ENCODE data around the gene PROB1. TPM values are rescaled to one million over a fixed set of nuclear protein-coding genes. Genes with fewer than 3 reads are reported as not detected.
A peak's percentile ranks its signal among the peaks of the same experiment; 100 is the strongest.

The PROB1 gene
- total and polyA plus RNA-seq, 2 experiments from 2014 or later, result 0.10 to 0.63 TPM

DNA sequence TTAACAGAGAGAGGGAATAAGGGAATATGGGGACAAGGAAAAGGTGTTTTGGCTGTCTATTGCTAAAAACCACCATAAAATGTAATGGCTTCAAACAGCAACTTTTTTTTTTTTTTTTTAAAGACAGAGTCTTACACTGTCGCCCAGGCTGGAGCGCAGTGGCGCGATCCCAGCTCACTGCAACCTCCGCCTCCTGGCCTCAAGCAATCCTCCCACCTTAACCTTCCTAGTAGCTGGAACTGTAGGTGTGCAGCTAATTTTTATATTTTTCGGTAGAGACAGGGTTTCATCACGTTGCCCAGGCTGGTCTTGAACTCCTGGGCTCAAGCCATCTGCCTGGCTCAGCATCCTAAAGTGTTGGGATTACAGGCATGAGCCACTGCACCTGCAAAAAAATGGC, 13.3 kb upstream of the PROB1 start:
- no peak overlapping the region for H3K27ac ChIP-seq
- no peaks in the 10 kb centered on the region for H4K20me1 ChIP-seq (ENCODE audit: insufficient read depth, poor library complexity, severe bottlenecking)
- H3K79me2 ChIP-seq, result no peaks in the 10 kb centered on the region
- H3K36me3 ChIP-seq (replicated peaks; ENCODE audit: insufficient read depth, low read depth), result no peaks in the 10 kb centered on the region
- TF ChIP-seq EZH2phosphoT487 (IDR thresholded peaks at IDR 0.05; ENCODE audit: low read depth, severe bottlenecking, unreplicated experiment), result no peak
- TF ChIP-seq, protein P1, sequence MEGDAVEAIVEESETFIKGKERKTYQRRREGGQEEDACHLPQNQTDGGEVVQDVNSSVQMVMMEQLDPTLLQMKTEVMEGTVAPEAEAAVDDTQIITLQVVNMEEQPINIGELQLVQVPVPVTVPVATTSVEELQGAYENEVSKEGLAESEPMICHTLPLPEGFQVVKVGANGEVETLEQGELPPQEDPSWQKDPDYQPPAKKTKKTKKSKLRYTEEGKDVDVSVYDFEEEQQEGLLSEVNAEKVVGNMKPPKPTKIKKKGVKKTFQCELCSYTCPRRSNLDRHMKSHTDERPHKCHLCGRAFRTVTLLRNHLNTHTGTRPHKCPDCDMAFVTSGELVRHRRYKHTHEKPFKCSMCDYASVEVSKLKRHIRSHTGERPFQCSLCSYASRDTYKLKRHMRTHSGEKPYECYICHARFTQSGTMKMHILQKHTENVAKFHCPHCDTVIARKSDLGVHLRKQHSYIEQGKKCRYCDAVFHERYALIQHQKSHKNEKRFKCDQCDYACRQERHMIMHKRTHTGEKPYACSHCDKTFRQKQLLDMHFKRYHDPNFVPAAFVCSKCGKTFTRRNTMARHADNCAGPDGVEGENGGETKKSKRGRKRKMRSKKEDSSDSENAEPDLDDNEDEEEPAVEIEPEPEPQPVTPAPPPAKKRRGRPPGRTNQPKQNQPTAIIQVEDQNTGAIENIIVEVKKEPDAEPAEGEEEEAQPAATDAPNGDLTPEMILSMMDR (IDR thresholded peaks at IDR 0.05; ENCODE audit: poor library complexity), result no peak
- no peak for TF ChIP-seq EZH2 (IDR thresholded peaks at IDR 0.05; ENCODE audit: borderline replicate concordance)
- no peaks in the 10 kb centered on the region for H3K9me3 ChIP-seq (ENCODE audit: low read depth)
- H3K9me2 ChIP-seq (replicated peaks; ENCODE audit: insufficient read depth), result no peaks in the 10 kb centered on the region
- H2AFZ ChIP-seq, result no peak overlapping the region
- DNase-seq (ENCODE audit: low spot score), result no peak
- peaks cover 6% of the 10 kb centered on the region for H3K4me1 ChIP-seq (ENCODE audit: insufficient read depth)
- WGBS (ENCODE audit: low lambda C conversion rate, missing lambda C conversion rate), result 97% methylated on average over 7 of the region's 7 CpGs
- no peak overlapping the region for H3K4me2 ChIP-seq
- no peaks in the 10 kb centered on the region for H3K27me3 ChIP-seq
- H3K4me3 ChIP-seq, result no peak overlapping the region

DNA sequence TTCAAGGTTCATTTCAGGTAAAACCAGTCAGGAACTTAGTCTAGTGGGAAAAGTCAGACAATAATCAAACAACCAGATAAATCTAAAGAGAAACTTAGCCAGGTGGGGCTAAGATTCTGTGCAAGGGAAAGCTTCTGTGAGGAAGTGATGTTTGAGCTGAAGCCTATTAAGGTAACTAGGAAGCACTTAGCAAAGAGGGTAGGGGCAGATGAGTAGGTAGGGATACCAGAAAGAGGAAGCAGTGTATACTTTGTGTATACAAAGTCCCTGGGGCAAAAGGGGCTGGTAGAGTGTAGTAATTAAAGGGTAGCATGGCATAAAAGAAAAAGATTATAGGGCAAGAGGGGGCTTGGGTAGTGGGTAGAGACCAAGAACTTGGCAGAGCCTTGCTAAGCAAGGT, 12.6 kb upstream of the PROB1 start:
- Histone ChIP-seq H2AFZ (no peak overlapping the region), H3K4me3 (no peak overlapping the region), H3K79me2 (no peaks in the 10 kb centered on the region), H4K20me1 (ENCODE audit: insufficient read depth, poor library complexity, severe bottlenecking) (no peaks in the 10 kb centered on the region), H3K9me2 (replicated peaks; ENCODE audit: insufficient read depth) (no peaks in the 10 kb centered on the region), H3K4me1 (ENCODE audit: insufficient read depth) (peaks cover 6% of the 10 kb centered on the region), H3K36me3 (replicated peaks; ENCODE audit: insufficient read depth, low read depth) (no peaks in the 10 kb centered on the region), H3K27ac (no peak overlapping the region), H3K9me3 (ENCODE audit: low read depth) (no peaks in the 10 kb centered on the region), H3K4me2 (no peak overlapping the region), H3K27me3 (no peaks in the 10 kb centered on the region)
- no peak for DNase-seq (ENCODE audit: low spot score)
- TF ChIP-seq EZH2phosphoT487 (IDR thresholded peaks at IDR 0.05; ENCODE audit: low read depth, severe bottlenecking, unreplicated experiment) (no peak), EZH2 (IDR thresholded peaks at IDR 0.05; ENCODE audit: borderline replicate concordance) (no peak)
- TF ChIP-seq, protein P1 (IDR thresholded peaks at IDR 0.05; ENCODE audit: poor library complexity), result no peak

DNA sequence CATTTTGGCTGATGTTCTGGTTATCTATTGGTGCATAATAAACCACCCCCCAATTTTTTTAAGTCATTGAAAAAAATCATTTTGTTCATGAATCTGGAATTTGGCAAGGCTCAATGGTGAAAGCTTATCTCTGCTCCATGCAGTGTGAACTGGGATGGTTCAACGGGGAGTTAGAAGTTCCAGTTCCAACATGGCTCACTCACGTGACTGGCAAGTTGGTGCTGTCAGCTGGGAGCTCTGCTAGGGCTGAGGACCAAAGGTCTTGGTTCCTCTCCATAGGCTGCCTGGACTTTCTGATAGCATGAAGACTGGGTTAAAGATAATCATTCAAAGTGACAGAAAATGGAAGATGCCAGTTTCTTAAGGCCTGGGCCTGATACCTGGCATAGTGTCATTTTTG, 12.1 kb upstream of the PROB1 start:
- WGBS (ENCODE audit: low lambda C conversion rate, missing lambda C conversion rate), result 88% methylated on average over 2 of the region's 2 CpGs
- Histone ChIP-seq H3K9me3 (ENCODE audit: low read depth) (no peaks in the 10 kb centered on the region), H3K79me2 (no peaks in the 10 kb centered on the region), H3K9me2 (replicated peaks; ENCODE audit: insufficient read depth) (no peaks in the 10 kb centered on the region), H2AFZ (no peak overlapping the region), H3K4me1 (ENCODE audit: insufficient read depth) (peaks cover 6% of the 10 kb centered on the region), H3K36me3 (replicated peaks; ENCODE audit: insufficient read depth, low read depth) (no peaks in the 10 kb centered on the region), H3K27ac (no peak overlapping the region), H3K27me3 (no peaks in the 10 kb centered on the region), H3K4me3 (no peak overlapping the region), H3K4me2 (no peak overlapping the region), H4K20me1 (ENCODE audit: insufficient read depth, poor library complexity, severe bottlenecking) (no peaks in the 10 kb centered on the region)
- TF ChIP-seq, protein P1 (IDR thresholded peaks at IDR 0.05; ENCODE audit: poor library complexity), result no peak
- TF ChIP-seq EZH2 (IDR thresholded peaks at IDR 0.05; ENCODE audit: borderline replicate concordance) (no peak), EZH2phosphoT487 (IDR thresholded peaks at IDR 0.05; ENCODE audit: low read depth, severe bottlenecking, unreplicated experiment) (no peak)
- DNase-seq (ENCODE audit: low spot score), result no peak

DNA sequence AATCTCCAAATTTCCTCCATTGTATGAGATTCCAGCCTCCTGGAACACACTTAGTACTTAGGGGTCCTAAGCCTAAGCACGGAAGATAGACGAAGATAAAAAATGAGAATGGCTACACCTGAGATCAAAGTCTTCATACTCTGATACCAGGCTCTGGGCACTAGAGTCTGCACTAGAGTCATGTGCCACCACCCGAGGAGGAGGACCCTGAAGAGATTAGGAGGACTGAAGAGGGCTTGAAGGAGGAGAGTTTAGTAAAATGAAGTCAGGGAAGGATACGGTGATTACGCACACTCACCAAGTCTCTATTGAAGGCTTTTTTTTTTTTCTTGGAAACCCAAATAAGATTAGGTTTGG, 9.6 kb upstream of the PROB1 start:
- DNase-seq (ENCODE audit: low spot score), result no peak
- Histone ChIP-seq H3K36me3 (replicated peaks; ENCODE audit: insufficient read depth, low read depth) (no peaks in the 10 kb centered on the region), H4K20me1 (ENCODE audit: insufficient read depth, poor library complexity, severe bottlenecking) (no peaks in the 10 kb centered on the region), H2AFZ (peak overlapping the region; percentile 54), H3K27ac (peak overlapping the region; percentile 91), H3K4me1 (ENCODE audit: insufficient read depth) (peaks cover 6% of the 10 kb centered on the region), H3K4me3 (no peak overlapping the region), H3K27me3 (no peaks in the 10 kb centered on the region), H3K79me2 (no peaks in the 10 kb centered on the region), H3K4me2 (peak overlapping the region; percentile 83), H3K9me2 (replicated peaks; ENCODE audit: insufficient read depth) (no peaks in the 10 kb centered on the region), H3K9me3 (ENCODE audit: low read depth) (no peaks in the 10 kb centered on the region)
- TF ChIP-seq, protein P1 (IDR thresholded peaks at IDR 0.05; ENCODE audit: poor library complexity), result no peak
- 56% methylated on average over 5 of the region's 5 CpGs for WGBS (ENCODE audit: low lambda C conversion rate, missing lambda C conversion rate)

Measured in hepatocyte (in vitro differentiated cells).